Keratinocyte (primary cell): ENCODE results near the gene MAD1L1. TPM values are rescaled to one million over a fixed set of nuclear protein-coding genes. Genes with fewer than 3 reads are reported as not detected.

Source experiments
- DNase-seq: peaks from one replicate; pipeline ENCODE4 v3.0.0-alpha.2; 2011; ENCODE audit warnings: low read depth, missing footprints, low spot score
- FAIRE-seq: peaks from 2 replicates; lab custom pipeline; 2011; peaks lifted over from hg19 to GRCh38; lab: Jason Lieb, UNC
- H2AFZ ChIP-seq: 2 replicates; pipeline ENCODE4 v1.6.0; 2012; ENCODE audit warnings: low read length, control low read depth, inconsistent platforms; ENCODE audit not compliant: control insufficient read depth
- H3K27ac ChIP-seq: 2 replicates; pipeline ENCODE4 v1.5.1; 2011; ENCODE audit warnings: low read length; ENCODE audit not compliant: control insufficient read depth, insufficient read depth
- H3K27me3 ChIP-seq: 3 replicates; pipeline ENCODE4 v1.6.0; 2011; ENCODE audit warnings: low read length; ENCODE audit not compliant: control insufficient read depth, insufficient read depth; ENCODE audit errors: extremely low read depth
- H3K36me3 ChIP-seq, 2 experiments: 2 replicates in 1 of 2; 3 replicates in 1 of 2; pipeline ENCODE4 v1.5.1; 2011; ENCODE audit warnings: low read length in 2 of 2, mild to moderate bottlenecking in 1 of 2; ENCODE audit not compliant: control insufficient read depth in 2 of 2, insufficient read depth in 2 of 2; ENCODE audit errors: extremely low read depth in 1 of 2
- H3K4me1 ChIP-seq: 3 replicates; pipeline ENCODE4 v1.5.1; 2011; ENCODE audit warnings: low read length; ENCODE audit not compliant: control insufficient read depth, insufficient read depth; ENCODE audit errors: extremely low read depth
- H3K4me2 ChIP-seq: 3 replicates; pipeline ENCODE4 v1.6.0; 2011; ENCODE audit warnings: low read depth, low read length; ENCODE audit not compliant: control insufficient read depth, insufficient read depth; ENCODE audit errors: extremely low read depth
- H3K4me3 ChIP-seq, 3 experiments: fragments of 200-600 bp in 1 of 3; sonication (generic) in 1 of 3; 2 replicates in 2 of 3; 3 replicates in 1 of 3; pipeline ENCODE4 v1.5.1; 2011 to 2016; ENCODE audit warnings: low read length in 3 of 3, mild to moderate bottlenecking in 3 of 3, control low read depth in 2 of 3, inconsistent platforms in 1 of 3, low read depth in 1 of 3, mixed read lengths in 1 of 3, mixed run types in 1 of 3, moderate library complexity in 1 of 3; ENCODE audit not compliant: control insufficient read depth in 2 of 3, insufficient read depth in 2 of 3; ENCODE audit errors: extremely low read depth in 1 of 3
- H3K79me2 ChIP-seq: 2 replicates; pipeline ENCODE4 v1.6.0; 2012; ENCODE audit warnings: low read length; ENCODE audit not compliant: control insufficient read depth, insufficient read depth
- H3K9ac ChIP-seq: 3 replicates; pipeline ENCODE4 v1.6.0; 2011; ENCODE audit warnings: low read length; ENCODE audit not compliant: control insufficient read depth, insufficient read depth; ENCODE audit errors: extremely low read depth
- H3K9me1 ChIP-seq: 3 replicates; pipeline ENCODE4 v1.6.0; 2011; ENCODE audit warnings: low read length; ENCODE audit not compliant: control insufficient read depth, insufficient read depth; ENCODE audit errors: extremely low read depth
- H3K9me3 ChIP-seq: 2 replicates; pipeline ENCODE4 v1.5.1; 2012; ENCODE audit warnings: low read depth, low read length; ENCODE audit not compliant: control insufficient read depth
- H4K20me1 ChIP-seq: 3 replicates; pipeline ENCODE4 v1.6.0; 2011; ENCODE audit warnings: low read length; ENCODE audit not compliant: control insufficient read depth, insufficient read depth; ENCODE audit errors: extremely low read depth
- EZH2 ChIP-seq: IDR thresholded peaks from one replicate; pipeline ENCODE4 v1.6.1; 2012; ENCODE audit warnings: inconsistent platforms, mild to moderate bottlenecking, low read length, moderate library complexity
- dilution Hi-C: fragments of 300-500 bp; cut with MboI; formaldehyde crosslinking; loops from one replicate; pipeline ENCODE4 v1.7.0; 2020; ENCODE audit warnings: low sequenced_read_pairs; ENCODE audit not compliant: extremely low pct_ligation_motif_present
- polyA plus RNA-seq, 5 experiments: library from polyadenylated mRNA; depleted of rRNA in 3 of 5; stranded (reverse) in 3 of 5; stranded (forward) in 1 of 5; unstranded in 1 of 5; fragments of >200 nt; gene quantifications; 1 replicate in 1 of 5; 2 replicates in 3 of 5; 3 replicates in 1 of 5; pipeline versions ENCODE4 v1.2.1 to v1.2.3, GENCODE V29; 2011 to 2012; ENCODE audit warnings: missing spikeins in 2 of 5, low read depth in 1 of 5, low replicate concordance in 1 of 5
- TF ChIP-seq, protein P1 (sequence below), 3 experiments: IDR thresholded peaks in 1 of 3; conservative IDR thresholded peaks in 1 of 3; optimal IDR thresholded peaks in 1 of 3; 2 replicates in 2 of 3; 3 replicates in 1 of 3; pipeline versions ENCODE3 to v1.5.1; 2011; ENCODE audit warnings: low read length in 3 of 3, mild to moderate bottlenecking in 3 of 3, moderate library complexity in 2 of 3, control low read depth in 1 of 3, inconsistent platforms in 1 of 3; ENCODE audit not compliant: insufficient read depth in 2 of 3; ENCODE audit errors: extremely low read depth in 1 of 3

The MAD1L1 gene
- polyA plus RNA-seq, 1 donor (not counting 4 experiments of a cell fraction or from before 2014, with no cell fraction given) = 18.0 TPM

- peak overlapping the region; percentile 50 for H3K9ac ChIP-seq
- H3K4me2 ChIP-seq = peak overlapping the region; percentile 69
- FAIRE-seq (peak; percentile 93), DNase-seq (peak; percentile 60)
- dilution Hi-C loops = no loop called here
- H3K27me3 ChIP-seq = no peaks in the 10 kb centered on the region
- peak overlapping the region in 1 of 3 experiments; percentile 2 for H3K4me3 ChIP-seq
- peaks cover 0 to 3% of the 10 kb centered on the region in 2 experiments for H3K36me3 ChIP-seq
- no peaks in the 10 kb centered on the region for H3K9me3 ChIP-seq
- peak overlapping the region; percentile 14 for H2AFZ ChIP-seq
- H3K4me1 ChIP-seq = peaks cover 14% of the 10 kb centered on the region
- H3K79me2 ChIP-seq = no peaks in the 10 kb centered on the region
- no peaks in the 10 kb centered on the region for H3K9me1 ChIP-seq
- H4K20me1 ChIP-seq = no peaks in the 10 kb centered on the region
- H3K27ac ChIP-seq = no peak overlapping the region
- no peak for TF ChIP-seq EZH2
- TF ChIP-seq, protein P1, sequence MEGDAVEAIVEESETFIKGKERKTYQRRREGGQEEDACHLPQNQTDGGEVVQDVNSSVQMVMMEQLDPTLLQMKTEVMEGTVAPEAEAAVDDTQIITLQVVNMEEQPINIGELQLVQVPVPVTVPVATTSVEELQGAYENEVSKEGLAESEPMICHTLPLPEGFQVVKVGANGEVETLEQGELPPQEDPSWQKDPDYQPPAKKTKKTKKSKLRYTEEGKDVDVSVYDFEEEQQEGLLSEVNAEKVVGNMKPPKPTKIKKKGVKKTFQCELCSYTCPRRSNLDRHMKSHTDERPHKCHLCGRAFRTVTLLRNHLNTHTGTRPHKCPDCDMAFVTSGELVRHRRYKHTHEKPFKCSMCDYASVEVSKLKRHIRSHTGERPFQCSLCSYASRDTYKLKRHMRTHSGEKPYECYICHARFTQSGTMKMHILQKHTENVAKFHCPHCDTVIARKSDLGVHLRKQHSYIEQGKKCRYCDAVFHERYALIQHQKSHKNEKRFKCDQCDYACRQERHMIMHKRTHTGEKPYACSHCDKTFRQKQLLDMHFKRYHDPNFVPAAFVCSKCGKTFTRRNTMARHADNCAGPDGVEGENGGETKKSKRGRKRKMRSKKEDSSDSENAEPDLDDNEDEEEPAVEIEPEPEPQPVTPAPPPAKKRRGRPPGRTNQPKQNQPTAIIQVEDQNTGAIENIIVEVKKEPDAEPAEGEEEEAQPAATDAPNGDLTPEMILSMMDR (optimal IDR thresholded peaks at IDR 0.05 in 1 of 3, IDR thresholded peaks at IDR 0.05 in 1 of 3, conservative IDR thresholded peaks at IDR 0.05 in 1 of 3; ENCODE audit: extremely low read depth in 1 of 3, insufficient read depth in 2 of 3, low read length in 3 of 3) = no peak
Measured at GRCh38 chr7:1979591-1980560, 252.9 kb downstream of the MAD1L1 start.

DNA sequence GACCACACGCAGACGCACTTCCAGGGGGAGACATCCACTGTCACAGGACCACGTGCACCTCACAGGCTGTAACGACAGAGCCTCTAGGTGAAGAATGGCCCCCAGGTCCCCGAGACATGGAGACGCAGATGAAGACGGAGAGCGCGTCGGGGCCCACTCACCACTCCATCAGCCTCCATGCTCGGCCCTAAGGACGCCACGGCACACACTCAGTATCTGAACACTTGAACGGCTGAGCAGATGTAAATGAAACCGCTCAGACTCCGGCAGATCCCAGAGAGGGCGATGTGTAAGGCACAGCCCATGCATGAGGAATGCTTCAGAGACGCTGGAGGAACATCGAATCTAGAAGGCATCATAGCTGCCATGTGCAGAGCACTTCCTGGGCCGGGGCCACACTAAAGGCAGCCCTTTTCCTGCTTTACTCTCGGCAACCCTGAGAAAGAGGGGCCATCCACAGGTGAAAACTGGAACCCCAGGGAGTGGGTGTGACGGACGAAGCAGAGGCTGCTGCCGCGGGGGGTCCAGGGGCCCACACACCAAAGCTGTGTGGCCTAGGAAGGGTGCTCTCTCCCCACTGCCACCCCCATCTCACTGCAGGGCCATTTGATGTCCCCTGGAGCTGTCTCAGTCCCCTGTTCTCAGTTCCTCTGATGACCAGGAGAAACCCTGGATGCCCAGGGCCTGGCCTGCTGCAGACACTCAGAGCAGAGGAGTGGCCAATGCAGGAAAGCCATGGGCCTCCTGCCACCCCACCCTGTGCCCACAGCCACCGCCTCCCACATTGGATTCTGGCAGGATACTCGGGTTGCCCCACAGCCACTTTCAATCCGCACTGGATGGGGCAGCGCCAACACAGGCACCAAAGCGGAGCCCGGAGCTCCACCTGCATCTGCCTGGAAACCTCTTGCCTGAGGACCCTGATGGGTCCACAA, 253.8 kb downstream of the MAD1L1 start:
- Histone ChIP-seq H3K9me3 (no peaks in the 10 kb centered on the region), H3K4me3 (no peak overlapping the region), H3K27me3 (no peaks in the 10 kb centered on the region), H3K4me1 (peaks cover 14% of the 10 kb centered on the region), H3K79me2 (no peaks in the 10 kb centered on the region), H3K4me2 (no peak overlapping the region), H2AFZ (no peak overlapping the region), H3K9me1 (no peaks in the 10 kb centered on the region), H4K20me1 (no peaks in the 10 kb centered on the region), H3K9ac (no peak overlapping the region), H3K27ac (no peak overlapping the region), H3K36me3 (peaks cover 0 to 3% of the 10 kb centered on the region in 2 experiments)
- FAIRE-seq (no peak), DNase-seq (no peak)
- dilution Hi-C loops = no loop called here
- TF ChIP-seq, protein P1 (optimal IDR thresholded peaks at IDR 0.05 in 1 of 3, IDR thresholded peaks at IDR 0.05 in 1 of 3, conservative IDR thresholded peaks at IDR 0.05 in 1 of 3; ENCODE audit: extremely low read depth in 1 of 3, insufficient read depth in 2 of 3, low read length in 3 of 3) = no peak
- no peak for TF ChIP-seq EZH2
